ENCODE data around the gene TMEM51. TPM values are rescaled to one million over a fixed set of nuclear protein-coding genes. Genes with fewer than 3 reads are reported as not detected.

Gene TMEM51
- total and polyA plus RNA-seq, 10 of the 15 experiments (the other 5 are each of a cell fraction or from before 2014, with no cell fraction given) = 0.55 to 4.8 (median 3.1) TPM

GRCh38 chr1:15226388-15227255 is 73.1 kb downstream of the TMEM51 start:
- H3K9ac ChIP-seq (ENCODE audit: control insufficient read depth, insufficient read depth, low read length) = no peak overlapping the region
- no peak for TF ChIP-seq ZNF217 (IDR thresholded peaks at IDR 0.05)
- no peaks in the 10 kb centered on the region for H3K79me2 ChIP-seq (ENCODE audit: control insufficient read depth, insufficient read depth, low read length)
- in situ Hi-C loops (cut with MboI) = no loop called here
- H2AFZ ChIP-seq (ENCODE audit: control insufficient read depth, low read depth, low read length) = no peak overlapping the region
- no peak overlapping the region for H3K27ac ChIP-seq (ENCODE audit: control insufficient read depth, insufficient read depth)
- ChIA-PET SMC1A (ENCODE audit: uncharacterized antibody, unreplicated experiment) (interaction anchor here (0.7 to 1.6 kb wide), 5 partner anchors 24 to 793 kb away, joined by 3 to 4 read pairs (median 3); no protein-coding TSS in a partner anchor), POLR2A (no interaction called here), CTCF (interaction anchor here (1.0 to 1.3 kb wide), 2 partner anchors 98 to 100 kb away, joined by 3 to 6 read pairs; no protein-coding TSS in a partner anchor), RAD21 (ENCODE audit: unreplicated experiment) (interaction anchor here (1.1 kb wide), 1 partner anchor 45 kb away, joined by 3 read pairs; no protein-coding TSS in a partner anchor)
- H3K36me3 ChIP-seq (ENCODE audit: control insufficient read depth in 2 of 2, insufficient read depth in 2 of 2, low read length in 1 of 2) = no peaks in the 10 kb centered on the region
- no peaks in the 10 kb centered on the region for H3K9me3 ChIP-seq (replicated peaks; ENCODE audit: control insufficient read depth, insufficient read depth, low read length)
- peaks cover 5% of the 10 kb centered on the region for H3K4me1 ChIP-seq (ENCODE audit: control insufficient read depth, insufficient read depth, low read length)
- DNase-seq (ENCODE audit: low read depth, low spot score) (no peak), ATAC-seq (no peak), FAIRE-seq (no peak)
- no peak overlapping the region for H3K4me3 ChIP-seq
- BruUV-seq (replicated peaks) = no TSS peak
- 31% methylated on average over 17 of the region's 17 CpGs for WGBS (ENCODE audit: insufficient coverage, insufficient replicate concordance, low lambda C conversion rate, missing lambda C conversion rate)
- no peaks in the 10 kb centered on the region for H4K20me1 ChIP-seq (ENCODE audit: control insufficient read depth, insufficient read depth)
- no peak overlapping the region for H3K4me2 ChIP-seq (ENCODE audit: control insufficient read depth, insufficient read depth)
- no peaks in the 10 kb centered on the region for H3K27me3 ChIP-seq (replicated peaks in 1 of 2; ENCODE audit: control insufficient read depth in 2 of 2, insufficient read depth in 2 of 2, low read length in 1 of 2)
- intact Hi-C loops (cut with micrococcal nuclease; ENCODE audit: unreplicated experiment) = no loop called here

DNA sequence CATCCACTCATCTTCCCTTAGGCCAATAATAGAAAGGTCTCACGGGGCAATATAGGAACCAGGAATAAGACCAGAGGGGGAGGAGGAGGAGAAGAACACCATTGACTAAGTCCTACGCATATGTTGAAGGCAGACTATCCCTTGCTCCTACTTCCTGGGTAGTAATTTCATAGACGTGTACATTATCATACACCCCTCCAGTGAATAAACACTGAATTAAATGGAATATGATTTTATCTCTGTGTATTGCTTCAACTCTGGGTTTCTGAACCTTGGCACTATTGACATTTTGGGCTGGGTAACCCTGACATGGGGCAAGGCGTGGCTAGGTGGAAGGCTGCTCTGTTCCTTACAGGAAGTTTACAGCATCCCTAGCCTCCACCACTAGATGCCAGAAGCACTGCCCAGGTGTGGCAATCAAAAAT is 76.2 kb downstream of the TMEM51 start:
- 59% methylated on average over 4 of the region's 4 CpGs for WGBS (ENCODE audit: insufficient coverage, insufficient replicate concordance, low lambda C conversion rate, missing lambda C conversion rate)
- TF ChIP-seq ZBTB40 (IDR thresholded peaks at IDR 0.05; ENCODE audit: borderline replicate concordance) (no peak), SIX5 (IDR thresholded peaks at IDR 0.05; ENCODE audit: low read depth, low read length, severe bottlenecking) (no peak), EED (IDR thresholded peaks at IDR 0.05; ENCODE audit: low read depth) (no peak), NR2F1 (conservative IDR thresholded peaks at IDR 0.05) (no peak), STAT1 (conservative IDR thresholded peaks at IDR 0.05) (no peak), SKIL (IDR thresholded peaks at IDR 0.05; ENCODE audit: low read depth, poor library complexity, severe bottlenecking) (no peak), NFYB (IDR thresholded peaks at IDR 0.05; ENCODE audit: insufficient read depth, low read depth, low read length) (no peak), SMARCA5 (IDR thresholded peaks at IDR 0.05) (no peak)

More for the DNA sequence above, 76.2 kb downstream of the TMEM51 start:
- DNase-seq (ENCODE audit: low read depth, low spot score) = no peak
- H3K9ac ChIP-seq (ENCODE audit: control insufficient read depth, insufficient read depth, low read length) = no peak overlapping the region
- H3K27me3 ChIP-seq (replicated peaks in 1 of 2; ENCODE audit: control insufficient read depth in 2 of 2, insufficient read depth in 2 of 2, low read length in 1 of 2) = no peaks in the 10 kb centered on the region
- H3K4me2 ChIP-seq (ENCODE audit: control insufficient read depth, insufficient read depth) = no peak overlapping the region
- no peaks in the 10 kb centered on the region for H4K20me1 ChIP-seq (ENCODE audit: control insufficient read depth, insufficient read depth)
- H2AFZ ChIP-seq (ENCODE audit: control insufficient read depth, low read depth, low read length) = no peak overlapping the region
- ATAC-seq = no peak
- H3K4me1 ChIP-seq (ENCODE audit: control insufficient read depth, insufficient read depth, low read length) = peaks cover 12% of the 10 kb centered on the region
- in situ Hi-C loops (cut with MboI) (no loop called here), intact Hi-C loops (cut with micrococcal nuclease; ENCODE audit: unreplicated experiment) (no loop called here)
- BruUV-seq (replicated peaks) = no TSS peak
- H3K27ac ChIP-seq (ENCODE audit: control insufficient read depth, insufficient read depth) = no peak overlapping the region
- CTCF ChIA-PET = interaction anchor here (1.1 to 2.4 kb wide), 3 partner anchors 21 to 42 kb away, joined by 4 to 13 read pairs (median 8); no protein-coding TSS in a partner anchor
- H3K9me3 ChIP-seq (replicated peaks; ENCODE audit: control insufficient read depth, insufficient read depth, low read length) = no peaks in the 10 kb centered on the region; the same call in 2 of the 3 replicates
- no peak overlapping the region for H3K4me3 ChIP-seq
- POLR2A ChIA-PET = interaction anchor here (0.6 to 0.7 kb wide), 3 partner anchors 19 to 289 kb away, joined by 3 to 4 read pairs (median 4); no protein-coding TSS in a partner anchor
- H3K79me2 ChIP-seq (ENCODE audit: control insufficient read depth, insufficient read depth, low read length) = no peaks in the 10 kb centered on the region
- H3K36me3 ChIP-seq (ENCODE audit: control insufficient read depth in 2 of 2, insufficient read depth in 2 of 2, low read length in 1 of 2) = no peaks in the 10 kb centered on the region
- RAD21 ChIA-PET (ENCODE audit: unreplicated experiment) = interaction anchor here (2.4 kb wide), 1 partner anchor 73 kb away, joined by 21 read pairs; no protein-coding TSS in a partner anchor
- FAIRE-seq = no peak
- SMC1A ChIA-PET (ENCODE audit: uncharacterized antibody, unreplicated experiment) = interaction anchor here (1.0 to 4.8 kb wide), 7 partner anchors 23 to 61 kb away, joined by 3 to 43 read pairs (median 8); no protein-coding TSS in a partner anchor

Measured in GM12878 (cell line).